ENCODE results near the gene FAM107A. TPM values are rescaled to one million over a fixed set of nuclear protein-coding genes. Genes with fewer than 3 reads are reported as not detected.
A peak's percentile ranks its signal among the peaks of the same experiment; 100 is the strongest.

Gene FAM107A
- total and polyA plus RNA-seq, 7 donors: 10.8 to 24.0 (median 18.4) TPM

DNA sequence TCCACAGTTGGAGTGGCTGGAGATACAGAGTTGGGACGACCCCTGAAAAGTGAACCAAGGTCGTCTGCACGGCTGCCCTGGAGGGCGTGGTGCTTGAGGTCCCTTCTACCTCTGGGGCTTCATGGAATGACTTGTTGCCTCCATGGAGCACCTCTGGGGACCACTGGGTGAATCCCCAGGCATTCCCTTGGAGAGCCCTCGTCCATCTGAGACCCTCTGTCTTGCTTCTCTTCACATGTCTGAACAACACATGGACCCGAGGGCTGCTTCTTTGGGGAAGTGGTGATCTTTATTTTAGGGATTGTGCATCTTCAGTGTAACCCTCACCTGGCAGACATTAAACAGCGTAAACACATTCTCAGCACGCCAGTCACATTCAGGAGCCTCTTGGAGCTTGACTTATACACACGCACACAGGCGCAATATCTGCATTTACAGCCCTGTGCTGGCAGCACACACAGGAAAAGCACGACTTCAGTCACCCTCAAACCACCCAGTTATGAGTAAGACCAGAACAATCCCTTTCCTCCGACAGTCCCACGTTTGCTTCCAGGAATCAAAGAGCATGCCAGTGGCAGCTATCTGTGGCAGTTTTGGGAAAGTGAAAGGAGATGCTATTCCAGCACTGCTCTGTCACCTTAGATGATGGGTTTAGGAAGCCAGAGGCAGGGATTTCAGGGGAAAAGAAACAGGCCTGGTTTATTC is 12.6 kb downstream of the FAM107A start:
- Histone ChIP-seq H3K4me3 (no peak overlapping the region), H3K4me1 (no peaks in the 10 kb centered on the region), H3K9me3 (no peaks in the 10 kb centered on the region), H3K27me3 (ENCODE audit: insufficient read depth in 3 of 3, low read length in 2 of 3) (no peaks in the 10 kb centered on the region), H3K36me3 (ENCODE audit: insufficient read depth in 1 of 2, low read depth in 1 of 2) (no peaks in the 10 kb centered on the region), H3K27ac (no peak overlapping the region)
- ATAC-seq: peak in 2 of 4 donors; percentile 16 to 46
- intact Hi-C loops (cut with DNase I): no loop called here
- DNase-seq: no peak
- TF ChIP-seq, protein P1, sequence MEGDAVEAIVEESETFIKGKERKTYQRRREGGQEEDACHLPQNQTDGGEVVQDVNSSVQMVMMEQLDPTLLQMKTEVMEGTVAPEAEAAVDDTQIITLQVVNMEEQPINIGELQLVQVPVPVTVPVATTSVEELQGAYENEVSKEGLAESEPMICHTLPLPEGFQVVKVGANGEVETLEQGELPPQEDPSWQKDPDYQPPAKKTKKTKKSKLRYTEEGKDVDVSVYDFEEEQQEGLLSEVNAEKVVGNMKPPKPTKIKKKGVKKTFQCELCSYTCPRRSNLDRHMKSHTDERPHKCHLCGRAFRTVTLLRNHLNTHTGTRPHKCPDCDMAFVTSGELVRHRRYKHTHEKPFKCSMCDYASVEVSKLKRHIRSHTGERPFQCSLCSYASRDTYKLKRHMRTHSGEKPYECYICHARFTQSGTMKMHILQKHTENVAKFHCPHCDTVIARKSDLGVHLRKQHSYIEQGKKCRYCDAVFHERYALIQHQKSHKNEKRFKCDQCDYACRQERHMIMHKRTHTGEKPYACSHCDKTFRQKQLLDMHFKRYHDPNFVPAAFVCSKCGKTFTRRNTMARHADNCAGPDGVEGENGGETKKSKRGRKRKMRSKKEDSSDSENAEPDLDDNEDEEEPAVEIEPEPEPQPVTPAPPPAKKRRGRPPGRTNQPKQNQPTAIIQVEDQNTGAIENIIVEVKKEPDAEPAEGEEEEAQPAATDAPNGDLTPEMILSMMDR (IDR thresholded peaks at IDR 0.05): no peak
- WGBS, 3 donors: 68 to 76% (median 69%) methylated on average over 13 of the region's 13 CpGs

DNA sequence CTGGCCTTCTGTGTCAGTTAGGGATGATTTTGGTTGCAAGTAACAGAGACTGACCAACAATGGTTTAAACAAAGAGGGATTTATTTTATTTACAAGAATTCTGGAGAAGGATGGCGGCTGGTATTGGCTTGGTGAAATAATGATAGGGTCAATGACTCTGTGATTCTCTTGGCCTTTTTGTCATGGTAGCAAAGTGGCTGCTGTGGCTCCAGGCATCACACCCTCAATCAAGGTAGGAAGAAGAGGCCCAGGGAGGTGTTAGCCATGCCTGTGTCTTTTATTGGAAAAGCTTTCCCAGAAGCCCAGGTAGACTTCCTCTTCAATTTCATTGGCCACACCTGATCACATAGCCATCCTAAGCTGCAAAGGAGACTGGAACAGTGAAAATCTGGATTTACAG is 13.1 kb downstream of the FAM107A start:
- 100% methylated on average over 1 of the region's 1 CpG for WGBS, 3 donors
- H3K36me3 ChIP-seq (ENCODE audit: insufficient read depth in 1 of 2, low read depth in 1 of 2): no peaks in the 10 kb centered on the region
- no peak overlapping the region for H3K27ac ChIP-seq

DNA sequence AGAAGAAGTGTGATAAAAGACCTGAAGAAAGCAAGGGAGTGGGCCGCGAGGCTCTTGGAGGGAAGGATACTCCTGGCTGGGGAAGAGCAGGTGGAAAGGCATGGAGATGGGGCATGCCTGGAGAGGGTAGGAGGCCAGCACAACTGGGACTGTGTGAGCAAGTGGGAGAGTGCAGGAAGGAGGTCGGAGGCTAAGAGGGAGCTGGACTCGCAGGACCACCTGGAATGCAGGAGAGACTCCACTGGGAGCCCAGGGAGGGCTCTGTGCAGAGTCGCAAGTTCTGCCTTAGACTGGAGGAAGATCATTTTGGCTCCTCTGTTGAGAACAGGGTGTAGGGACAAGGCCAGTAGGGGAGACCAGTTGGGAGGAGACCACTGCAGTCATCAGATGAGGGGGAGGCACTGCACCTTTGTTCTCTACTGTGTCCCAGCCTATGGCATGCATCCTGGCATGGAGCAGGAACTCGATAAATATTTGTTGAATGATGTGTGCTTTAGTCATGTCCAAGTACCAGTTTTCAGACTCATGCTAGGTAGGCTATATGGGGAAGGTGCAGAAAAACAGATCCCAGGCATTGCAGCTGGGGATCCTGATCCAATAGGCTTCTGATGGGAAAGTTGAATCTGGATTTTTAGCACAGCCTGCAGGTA is 13.7 kb downstream of the FAM107A start:
- 85 to 91% (median 90%) methylated on average over 6 of the region's 6 CpGs for WGBS, 3 donors
- H3K27ac ChIP-seq: no peak overlapping the region
- H3K36me3 ChIP-seq (ENCODE audit: insufficient read depth in 1 of 2, low read depth in 1 of 2): no peaks in the 10 kb centered on the region
- DNase-seq (no peak), ATAC-seq (peak in 1 of 4 donors; percentile 25)
- intact Hi-C loops (cut with DNase I): no loop called here
- no peak overlapping the region for H3K4me3 ChIP-seq
- H3K27me3 ChIP-seq (ENCODE audit: insufficient read depth in 3 of 3, low read length in 2 of 3): no peaks in the 10 kb centered on the region
- no peaks in the 10 kb centered on the region for H3K9me3 ChIP-seq
- H3K4me1 ChIP-seq: no peaks in the 10 kb centered on the region
- TF ChIP-seq, protein P1 (IDR thresholded peaks at IDR 0.05): no peak

More for the DNA sequence above, 13.1 kb downstream of the FAM107A start:
- Histone ChIP-seq H3K9me3 (no peaks in the 10 kb centered on the region), H3K4me3 (no peak overlapping the region), H3K4me1 (no peaks in the 10 kb centered on the region), H3K27me3 (ENCODE audit: insufficient read depth in 3 of 3, low read length in 2 of 3) (no peaks in the 10 kb centered on the region)
- ATAC-seq (no peak), DNase-seq (no peak)
- intact Hi-C loops (cut with DNase I): no loop called here
- TF ChIP-seq, protein P1 (IDR thresholded peaks at IDR 0.05): no peak

DNA sequence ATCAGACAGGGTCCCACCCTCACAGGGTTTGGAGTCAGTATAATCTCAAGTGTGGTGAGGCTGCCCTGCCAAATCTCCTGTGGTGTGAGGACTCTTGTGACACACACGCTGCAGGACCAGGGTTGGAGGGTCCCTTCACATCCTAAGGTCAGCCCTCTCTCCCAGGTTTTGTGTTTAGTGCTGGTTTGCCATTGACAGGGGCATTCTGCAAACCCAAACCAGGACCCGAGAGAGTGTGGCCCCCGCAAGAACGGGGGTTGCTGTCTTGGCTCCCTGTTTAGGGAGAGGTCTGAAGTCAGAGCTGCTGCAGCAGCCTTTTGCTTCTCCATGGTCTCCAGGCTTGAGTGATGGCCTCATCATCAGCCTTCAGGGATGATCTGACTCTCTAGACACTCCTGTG is 14.7 kb downstream of the FAM107A start:
- Histone ChIP-seq H3K4me3 (no peak overlapping the region), H3K27ac (no peak overlapping the region), H3K36me3 (ENCODE audit: insufficient read depth in 1 of 2, low read depth in 1 of 2) (no peaks in the 10 kb centered on the region), H3K4me1 (no peaks in the 10 kb centered on the region), H3K27me3 (ENCODE audit: insufficient read depth in 3 of 3, low read length in 2 of 3) (no peaks in the 10 kb centered on the region), H3K9me3 (no peaks in the 10 kb centered on the region)
- WGBS, 3 donors: 87 to 90% (median 89%) methylated on average over 4 of the region's 4 CpGs
- DNase-seq: no peak
- TF ChIP-seq, protein P1 (IDR thresholded peaks at IDR 0.05): no peak
- intact Hi-C loops (cut with DNase I): no loop called here
- ATAC-seq: no peak
